K562 (cell line): ENCODE measurements around the gene CYP21A2. TPM values are rescaled to one million over a fixed set of nuclear protein-coding genes. Genes with fewer than 3 reads are reported as not detected.

Experiments used
- CCAR2 ChIP-seq: fragments of 200-400 bp; formaldehyde crosslinking; IDR thresholded peaks from 2 replicates; pipeline ENCODE4 v1.6.1; 2017; ENCODE audit warnings: mild to moderate bottlenecking, low read depth, low read length
- CHCHD3 ChIP-seq: fragments of 250-450 bp; sonication (Bioruptor Pico); IDR thresholded peaks from 2 replicates; pipeline ENCODE4 v2.1.2; 2022; ENCODE audit warnings: mild to moderate bottlenecking
- DNMT1 ChIP-seq: fragments of 450-650 bp; IDR thresholded peaks from 2 replicates; pipeline ENCODE4 v1.6.1; 2016; ENCODE audit warnings: antibody characterized with exemption, mild to moderate bottlenecking
- E2F3 ChIP-seq: fragments of 250-450 bp; sonication (Bioruptor Pico); IDR thresholded peaks from 2 replicates; pipeline ENCODE4 v1.4.0; 2020; ENCODE audit warnings: mild to moderate bottlenecking
- FOXA1 ChIP-seq: fragments of 450-650 bp; IDR thresholded peaks from 2 replicates; pipeline ENCODE4 v1.6.1; 2016; ENCODE audit warnings: mild to moderate bottlenecking, borderline replicate concordance
- FOXK2 ChIP-seq, 2 experiments: fragments of 450-650 bp; IDR thresholded peaks in 1 of 2; conservative IDR thresholded peaks in 1 of 2; 2 replicates each; pipeline ENCODE4 v1.6.1; 2016; ENCODE audit warnings: low read depth in 2 of 2, mild to moderate bottlenecking in 1 of 2
- FUS ChIP-seq: fragments of 200-400 bp; formaldehyde crosslinking; optimal IDR thresholded peaks from 2 replicates; pipeline ENCODE3; 2017; ENCODE audit warnings: low read depth, low read length
- HOXB6 ChIP-seq: fragments of 250-450 bp; sonication (Bioruptor Pico); IDR thresholded peaks from 2 replicates; pipeline ENCODE4 v1.5.1; 2022; ENCODE audit warnings: mild to moderate bottlenecking, borderline replicate concordance
- IFI16 ChIP-seq: fragments of 250-450 bp; sonication (Bioruptor Pico); IDR thresholded peaks from 2 replicates; pipeline ENCODE4 v2.1.2; 2022; ENCODE audit warnings: mild to moderate bottlenecking, inconsistent platforms
- KAT8 ChIP-seq: fragments of 450-650 bp; IDR thresholded peaks from 2 replicates; pipeline ENCODE4 v1.6.1; 2016; ENCODE audit warnings: low read depth, mild to moderate bottlenecking
- MLLT1 ChIP-seq, 2 experiments: fragments of 450-650 bp; IDR thresholded peaks; 2 replicates each; pipeline ENCODE4 v1.6.1; 2016
- MTA3 ChIP-seq: fragments of 450-650 bp; formaldehyde crosslinking; IDR thresholded peaks from 2 replicates; pipeline ENCODE4 v1.6.1; 2017; ENCODE audit warnings: mild to moderate bottlenecking, borderline replicate concordance
- PBX2 ChIP-seq, 2 experiments: IDR thresholded peaks in 1 of 2; conservative IDR thresholded peaks in 1 of 2; 2 replicates each; pipeline ENCODE4 v1.6.1; 2016; ENCODE audit warnings: low read depth in 2 of 2, mild to moderate bottlenecking in 1 of 2, missing compliant biosample characterization in 1 of 2, missing genetic modification characterization in 1 of 2, moderate library complexity in 1 of 2
- PML ChIP-seq: IDR thresholded peaks from 2 replicates; pipeline ENCODE4 v1.6.1; 2012; ENCODE audit warnings: low read length, inconsistent platforms
- RBM39 ChIP-seq: fragments of 200-400 bp; formaldehyde crosslinking; optimal IDR thresholded peaks from 2 replicates; pipeline ENCODE3; 2018; ENCODE audit warnings: low read depth, low read length
- TEAD2 ChIP-seq: fragments of 450-650 bp; IDR thresholded peaks from 2 replicates; pipeline ENCODE4 v1.6.1; 2016; ENCODE audit warnings: missing genetic modification characterization, control low read depth, missing compliant biosample characterization
- ZFP30 ChIP-seq: fragments of 250-450 bp; sonication (Bioruptor Pico); IDR thresholded peaks from 2 replicates; pipeline ENCODE4 v1.8.0; 2022; ENCODE audit warnings: moderate library complexity, mild to moderate bottlenecking, inconsistent platforms, borderline replicate concordance
- ZFP91 ChIP-seq: sonication (generic); formaldehyde crosslinking; IDR thresholded peaks from 2 replicates; pipeline ENCODE4 v1.8.0; 2022; ENCODE audit warnings: mild to moderate bottlenecking, missing genetic modification reagents
- ZNF124 ChIP-seq: sonication (generic); formaldehyde crosslinking; IDR thresholded peaks from 2 replicates; pipeline ENCODE4 v1.8.1; 2022; ENCODE audit warnings: missing genetic modification reagents
- ZNF3 ChIP-seq: fragments of 250-450 bp; sonication (Bioruptor Pico); IDR thresholded peaks from 2 replicates; pipeline ENCODE4 v1.5.0; 2021; ENCODE audit warnings: mild to moderate bottlenecking, moderate library complexity
- ZNF384 ChIP-seq: IDR thresholded peaks from 2 replicates; pipeline ENCODE4 v1.6.1; 2012; ENCODE audit warnings: low read depth, low read length, improper control_type of control experiment
- ZNF699 ChIP-seq: fragments of 250-450 bp; sonication (Bioruptor Pico); IDR thresholded peaks from 2 replicates; pipeline ENCODE4 v1.8.0; 2021; ENCODE audit warnings: mild to moderate bottlenecking, moderate library complexity; ENCODE audit not compliant: insufficient replicate concordance
- polyA plus RNA-seq, 8 experiments: library from polyadenylated mRNA; depleted of rRNA in 4 of 8; stranded (reverse) in 5 of 8; unstranded in 3 of 8; fragments of >200 nt; fragmentation: Nextera tagmentation in 2 of 8; fragmentation: Illumina TruSeq in 1 of 8; extraction: Ambion mirVana in 2 of 8; extraction: Trizol in 1 of 8; gene quantifications; 2 replicates each; pipeline versions ENCODE4 v1.2.1 to v1.2.3, GENCODE V29; 2011 to 2014; ENCODE audit warnings: inconsistent platforms in 1 of 8, missing spikeins in 1 of 8
- total RNA-seq, 7 experiments: library from RNA; depleted of rRNA in 6 of 7; stranded (reverse); fragments of >200 nt in 6 of 7; fragmentation: Illumina TruSeq in 2 of 7; extraction: Trizol in 2 of 7; gene quantifications; 2 replicates each; pipeline versions ENCODE4 v1.2.1 to v1.2.3, GENCODE V29; 2011 to 2021; ENCODE audit warnings: low replicate concordance in 1 of 7

Gene CYP21A2
- total and polyA plus RNA-seq, 9 of the 15 experiments (the other 6 are each of a cell fraction or from before 2014, with no cell fraction given), result 0.03 to 1.4 (median 0.19) TPM

GRCh38 chr6:32047855-32048766 lies 9.9 kb downstream of the CYP21A2 start (continued):
- no peak for TF ChIP-seq ZFP91 (CRISPR knock-in tag)
- TF ChIP-seq PBX2 (CRISPR knock-in tag; IDR thresholded peaks at IDR 0.05; ENCODE audit: low read depth), result no peak
- peak; percentile 58; the same call in 1 of the 2 replicates for TF ChIP-seq PBX2 (tag; conservative IDR thresholded peaks at IDR 0.05; ENCODE audit: low read depth)
- TF ChIP-seq FUS, result no peak
- TF ChIP-seq CCAR2, result no peak
- no peak for TF ChIP-seq PML
- TF ChIP-seq TEAD2 (tag), result no peak
- TF ChIP-seq E2F3 (CRISPR knock-in tag), result 0 out of 2 replicates have a peak, but pooled peaks have one; percentile 36
- TF ChIP-seq RBM39, result peak; percentile 55
- peak; percentile 47; the same call in 1 of the 2 replicates for TF ChIP-seq MTA3
- TF ChIP-seq ZNF384, result no peak
- TF ChIP-seq KAT8, result no peak
- TF ChIP-seq DNMT1, result no peak
- no peak for TF ChIP-seq ZNF124 (CRISPR knock-in tag)
- TF ChIP-seq ZNF3, result no peak
- TF ChIP-seq CHCHD3 (CRISPR knock-in tag), result no peak
- TF ChIP-seq ZFP30 (CRISPR knock-in tag), result no peak
- no peak for TF ChIP-seq IFI16 (CRISPR knock-in tag)
- TF ChIP-seq FOXA1, result no peak
- TF ChIP-seq MLLT1 (IDR thresholded peaks at IDR 0.05), result no peak
- no peak for TF ChIP-seq FOXK2 (conservative IDR thresholded peaks at IDR 0.05 in 1 of 2, IDR thresholded peaks at IDR 0.05 in 1 of 2; ENCODE audit: low read depth in 2 of 2)
- TF ChIP-seq HOXB6 (CRISPR knock-in tag), result no peak
- TF ChIP-seq ZNF699 (CRISPR knock-in tag), result no peak
